GM12801 (cell line): ENCODE measurements around the gene NCBP3.

Source experiments
- TF ChIP-seq, protein P1 (sequence below): IDR thresholded peaks from one replicate; pipeline ENCODE4 v1.5.1; 2011; ENCODE audit warnings: control low read depth; ENCODE audit not compliant: insufficient read length; ENCODE audit errors: extremely low read depth

NCBP3 gene

DNA sequence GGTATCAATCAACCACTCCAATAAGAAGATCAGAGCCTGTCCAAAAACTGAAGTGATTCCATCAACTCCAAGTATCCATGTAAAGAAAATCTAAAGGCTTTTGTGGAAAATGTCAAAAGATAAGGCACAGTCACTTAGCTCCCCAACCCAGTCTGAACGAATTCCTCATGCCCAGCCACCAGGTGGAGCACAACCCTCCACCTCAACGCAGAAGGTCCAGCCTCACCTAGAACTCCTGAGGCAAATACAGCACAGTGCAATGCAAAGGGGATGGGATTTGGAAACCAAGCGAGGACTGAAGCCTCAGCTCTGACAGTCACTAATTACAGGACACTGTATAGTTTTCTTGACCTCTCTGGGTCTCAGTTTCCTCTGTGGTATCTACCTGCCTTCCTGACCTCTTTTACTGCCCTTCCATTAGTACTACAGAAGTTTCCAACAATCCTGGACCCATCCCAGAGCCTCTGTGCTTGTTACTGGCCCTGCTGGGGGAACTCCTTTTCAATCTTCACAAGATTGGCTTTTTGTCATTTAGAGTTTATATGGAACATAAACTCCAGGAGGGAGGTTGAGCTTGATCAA lies 2.0 kb downstream of the NCBP3 start:
- TF ChIP-seq, protein P1, sequence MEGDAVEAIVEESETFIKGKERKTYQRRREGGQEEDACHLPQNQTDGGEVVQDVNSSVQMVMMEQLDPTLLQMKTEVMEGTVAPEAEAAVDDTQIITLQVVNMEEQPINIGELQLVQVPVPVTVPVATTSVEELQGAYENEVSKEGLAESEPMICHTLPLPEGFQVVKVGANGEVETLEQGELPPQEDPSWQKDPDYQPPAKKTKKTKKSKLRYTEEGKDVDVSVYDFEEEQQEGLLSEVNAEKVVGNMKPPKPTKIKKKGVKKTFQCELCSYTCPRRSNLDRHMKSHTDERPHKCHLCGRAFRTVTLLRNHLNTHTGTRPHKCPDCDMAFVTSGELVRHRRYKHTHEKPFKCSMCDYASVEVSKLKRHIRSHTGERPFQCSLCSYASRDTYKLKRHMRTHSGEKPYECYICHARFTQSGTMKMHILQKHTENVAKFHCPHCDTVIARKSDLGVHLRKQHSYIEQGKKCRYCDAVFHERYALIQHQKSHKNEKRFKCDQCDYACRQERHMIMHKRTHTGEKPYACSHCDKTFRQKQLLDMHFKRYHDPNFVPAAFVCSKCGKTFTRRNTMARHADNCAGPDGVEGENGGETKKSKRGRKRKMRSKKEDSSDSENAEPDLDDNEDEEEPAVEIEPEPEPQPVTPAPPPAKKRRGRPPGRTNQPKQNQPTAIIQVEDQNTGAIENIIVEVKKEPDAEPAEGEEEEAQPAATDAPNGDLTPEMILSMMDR = no peak

DNA sequence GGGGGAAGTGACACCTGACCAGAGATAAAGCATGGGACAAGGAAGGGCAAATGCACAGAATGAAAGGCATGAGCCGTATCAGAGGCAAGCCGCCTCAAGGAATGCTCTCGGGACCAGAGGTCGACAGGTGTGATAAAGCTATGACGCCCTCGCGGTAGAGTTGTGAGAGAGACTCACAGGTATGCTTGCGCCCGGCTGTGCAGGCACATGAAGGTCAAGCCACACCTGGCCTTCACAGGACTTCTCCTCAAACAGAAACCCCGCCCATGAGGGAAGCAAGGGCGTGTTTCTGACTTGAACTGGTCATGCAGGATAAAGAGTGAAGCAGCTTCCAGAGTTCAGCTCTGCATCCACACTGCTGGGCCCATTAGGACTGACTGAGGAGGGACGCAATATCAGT lies 7.8 kb downstream of the NCBP3 start:
- TF ChIP-seq, protein P1 = no peak

DNA sequence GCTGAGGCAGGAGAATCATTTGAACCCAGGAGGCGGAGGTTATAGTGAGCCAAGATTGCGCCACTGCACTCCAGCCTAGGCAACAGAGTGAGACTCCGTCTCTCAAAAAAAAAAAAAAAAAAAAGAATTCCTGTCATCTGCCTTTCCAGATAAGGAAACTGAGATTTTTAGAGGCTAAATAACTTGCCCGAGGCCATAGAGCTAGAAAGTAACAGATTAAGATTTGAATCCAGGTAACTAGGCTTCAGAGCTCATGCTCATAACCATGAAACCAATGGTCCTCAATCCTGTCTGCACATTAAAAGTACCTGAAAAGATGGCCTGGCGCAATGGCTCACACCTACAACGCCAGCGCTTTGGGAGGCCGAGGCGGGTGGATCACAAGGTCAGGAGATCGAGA lies 9.5 kb downstream of the NCBP3 start:
- TF ChIP-seq, protein P1 = no peak

DNA sequence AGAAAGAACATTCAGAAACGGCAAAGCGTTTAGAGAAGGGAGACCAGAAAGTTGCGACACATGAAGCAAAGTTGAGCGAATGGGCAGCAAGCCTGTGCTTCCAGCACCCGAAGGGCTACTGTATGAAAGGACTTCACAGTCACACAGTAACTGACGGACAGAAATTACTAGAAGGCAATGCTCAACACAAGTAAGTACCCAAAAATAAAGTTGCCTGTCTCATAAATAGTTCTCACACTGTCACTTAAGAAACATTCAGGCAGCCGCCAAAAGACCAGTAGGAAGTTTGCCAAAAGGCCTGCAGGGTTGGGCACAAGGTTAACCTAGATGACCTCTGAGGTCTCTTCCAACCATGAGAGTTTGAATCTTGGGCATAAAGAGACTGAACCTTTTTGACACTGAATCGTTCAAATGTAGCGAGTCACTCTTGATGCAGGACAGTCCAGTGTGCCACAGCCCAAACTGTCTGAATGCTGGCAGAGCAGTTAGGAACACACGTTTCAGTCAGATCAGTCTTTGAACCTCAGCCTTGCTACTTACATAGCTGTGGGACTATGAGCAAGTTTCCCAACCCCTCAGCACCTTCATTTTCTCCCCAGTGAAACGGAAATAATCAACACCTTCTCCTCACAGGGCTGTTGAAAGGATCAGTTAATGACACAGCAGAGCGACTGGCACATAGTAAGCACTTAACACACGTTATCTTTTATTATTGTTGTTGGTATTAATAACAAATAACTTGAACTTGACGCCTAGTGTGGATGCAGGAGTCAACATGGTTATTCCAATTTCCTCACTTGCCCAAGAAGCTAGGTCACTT lies 10.4 kb downstream of the NCBP3 start:
- TF ChIP-seq, protein P1 = no peak

DNA sequence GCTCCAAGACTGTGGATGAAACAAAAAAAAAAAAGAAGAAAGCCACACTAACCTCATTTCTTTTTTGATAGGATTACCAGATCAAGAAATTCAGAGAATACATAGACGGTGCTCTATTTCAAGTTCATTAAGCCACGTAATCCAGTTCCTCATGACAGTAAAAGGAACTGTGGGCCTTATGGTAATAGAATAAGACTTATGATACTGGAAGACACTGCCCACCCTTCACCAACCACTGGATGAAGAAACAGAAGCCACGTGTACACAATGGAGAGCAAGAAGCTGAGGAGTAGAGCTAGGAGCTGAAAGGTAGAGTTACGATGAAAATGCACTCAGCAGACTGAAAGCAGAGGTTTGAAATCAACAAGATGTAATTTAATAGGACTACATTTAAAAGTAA lies 11.2 kb downstream of the NCBP3 start:
- TF ChIP-seq, protein P1 = no peak

DNA sequence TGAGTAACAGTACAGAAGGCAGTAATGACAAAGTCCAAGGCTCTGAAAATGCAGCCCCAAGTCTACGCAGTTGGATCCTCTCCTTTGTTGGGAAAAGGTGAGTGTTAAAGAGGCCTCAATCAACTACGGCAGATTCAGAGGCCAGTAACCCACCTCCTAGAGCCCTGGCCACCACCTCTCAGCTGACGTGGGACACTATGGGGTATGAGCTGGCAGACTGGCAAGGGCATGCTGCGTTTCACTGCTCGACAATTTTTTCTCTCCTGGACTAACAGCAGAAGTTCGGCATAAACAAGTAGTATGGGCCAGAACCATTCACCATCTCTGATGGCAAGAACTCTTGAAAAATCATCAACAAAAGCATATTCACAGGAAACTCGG lies 17.2 kb downstream of the NCBP3 start:
- TF ChIP-seq, protein P1 = no peak

DNA sequence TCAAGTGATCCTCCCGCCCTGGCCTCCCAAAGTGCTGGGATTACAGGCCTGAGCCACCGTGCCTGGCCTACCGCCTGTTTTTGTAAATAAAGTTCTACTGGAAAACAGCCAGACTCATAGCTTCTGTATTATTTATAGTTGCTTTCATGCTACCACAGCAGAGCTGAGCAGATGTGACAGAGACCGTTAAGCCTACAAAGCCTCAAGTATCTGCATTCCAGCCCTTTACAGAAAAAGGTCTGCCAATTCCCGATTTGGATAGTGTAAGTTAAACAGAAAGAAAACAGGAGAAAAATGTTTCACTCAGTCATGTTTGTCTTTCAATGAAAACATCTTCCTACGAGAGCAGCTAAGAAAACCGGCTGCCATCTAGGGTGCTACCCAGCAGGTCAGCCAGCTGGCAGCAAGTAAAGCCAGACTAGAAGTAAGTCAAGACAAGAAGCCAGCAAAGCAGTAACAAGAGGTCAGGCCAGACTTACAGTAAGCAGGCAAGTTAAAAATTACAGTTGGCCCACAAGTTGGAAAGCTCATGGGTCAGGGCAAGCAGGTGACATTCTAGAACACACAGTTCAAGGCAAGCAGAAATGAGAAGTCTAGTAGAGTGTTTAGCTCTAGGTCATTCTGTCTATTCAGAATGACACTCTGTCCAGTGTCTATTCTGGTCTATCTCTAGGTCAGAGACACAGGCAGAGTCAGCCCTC lies 17.7 kb downstream of the NCBP3 start:
- TF ChIP-seq, protein P1 = no peak
